Neuronal stem cell (in vitro differentiated cells): ENCODE data around the gene ENAM. TPM values are rescaled to one million over a fixed set of nuclear protein-coding genes. Genes with fewer than 3 reads are reported as not detected.

Experiments used
- DNase-seq: peaks from one replicate; pipeline ENCODE4 v3.0.0-alpha.2; 2013; ENCODE audit warnings: low spot score
- H2AFZ ChIP-seq: one replicate; pipeline ENCODE4 v1.6.1; 2013; ENCODE audit warnings: mild to moderate bottlenecking, low read length, inconsistent platforms
- H2AK5ac ChIP-seq: 2 replicates; pipeline ENCODE4 v1.6.1; 2013; ENCODE audit warnings: low read depth, mild to moderate bottlenecking, inconsistent platforms, low read length, moderate library complexity, mixed read lengths
- H2BK120ac ChIP-seq: 2 replicates; pipeline ENCODE4 v1.6.1; 2013; ENCODE audit warnings: low read depth, mild to moderate bottlenecking, inconsistent platforms, low read length, moderate library complexity, mixed read lengths
- H2BK12ac ChIP-seq: one replicate; pipeline ENCODE4 v1.6.1; 2013; ENCODE audit warnings: low read length, inconsistent platforms
- H2BK15ac ChIP-seq: 2 replicates; pipeline ENCODE4 v1.6.1; 2013; ENCODE audit warnings: mild to moderate bottlenecking, low read length, inconsistent platforms, mixed read lengths
- H2BK5ac ChIP-seq: one replicate; pipeline ENCODE4 v1.6.1; 2013; ENCODE audit warnings: inconsistent platforms, mild to moderate bottlenecking, low read length, moderate library complexity
- H3K14ac ChIP-seq: one replicate; pipeline ENCODE4 v1.6.1; 2013; ENCODE audit warnings: low read length, inconsistent platforms
- H3K18ac ChIP-seq: 2 replicates; pipeline ENCODE4 v1.6.1; 2013; ENCODE audit warnings: low read length, inconsistent platforms
- H3K23ac ChIP-seq: 2 replicates; pipeline ENCODE4 v1.6.1; 2013; ENCODE audit warnings: low read depth, mild to moderate bottlenecking, mixed read lengths, low read length, inconsistent platforms; ENCODE audit not compliant: poor library complexity
- H3K27ac ChIP-seq: replicated peaks from 3 replicates; pipeline ENCODE4 v1.5.1; 2013; ENCODE audit warnings: low read length, inconsistent platforms
- H3K27me3 ChIP-seq, 3 experiments: 2 replicates each; pipeline ENCODE4 v1.6.1; 2013; ENCODE audit warnings: low read length in 3 of 3, mild to moderate bottlenecking in 2 of 3, inconsistent platforms in 1 of 3, low read depth in 1 of 3, mixed read lengths in 1 of 3, moderate library complexity in 1 of 3; ENCODE audit not compliant: control insufficient read depth in 3 of 3, insufficient read depth in 3 of 3
- H3K36me3 ChIP-seq, 2 donors: replicated peaks in 1 of 2; 2 replicates each; pipeline ENCODE4 v1.6.1; 2013; ENCODE audit warnings: low read length in 2 of 2; ENCODE audit not compliant: control insufficient read depth in 2 of 2, insufficient read depth in 2 of 2
- H3K4ac ChIP-seq: 2 replicates; pipeline ENCODE4 v1.6.1; 2013; ENCODE audit warnings: inconsistent platforms, mild to moderate bottlenecking, low read length, moderate library complexity
- H3K4me1 ChIP-seq, 2 donors: 1 replicate in 1 of 2; 2 replicates in 1 of 2; pipeline ENCODE4 v1.6.1; 2013; ENCODE audit warnings: low read length in 2 of 2, low read depth in 1 of 2; ENCODE audit not compliant: control insufficient read depth in 2 of 2, insufficient read depth in 1 of 2
- H3K4me2 ChIP-seq: one replicate; pipeline ENCODE4 v1.6.1; 2013; ENCODE audit warnings: mild to moderate bottlenecking, low read length, inconsistent platforms; ENCODE audit not compliant: insufficient read depth, poor library complexity, severe bottlenecking
- H3K4me3 ChIP-seq, 2 donors: 2 replicates each; pipeline ENCODE4 v1.5.1; 2013; ENCODE audit warnings: low read length in 2 of 2, mild to moderate bottlenecking in 2 of 2, inconsistent platforms in 1 of 2, moderate library complexity in 1 of 2
- H3K79me1 ChIP-seq: one replicate; pipeline ENCODE4 v1.6.1; 2013; ENCODE audit warnings: low read depth, mild to moderate bottlenecking, inconsistent platforms, low read length, moderate library complexity
- H3K9ac ChIP-seq: one replicate; pipeline ENCODE4 v1.6.1; 2013; ENCODE audit warnings: mild to moderate bottlenecking, low read depth, low read length, inconsistent platforms; ENCODE audit not compliant: poor library complexity
- H3K9me3 ChIP-seq, 2 donors: replicated peaks in 1 of 2; 2 replicates each; pipeline versions ENCODE3 to v1.6.1; 2013; ENCODE audit warnings: low read length in 2 of 2, mild to moderate bottlenecking in 2 of 2, inconsistent platforms in 1 of 2, low read depth in 1 of 2, mixed read lengths in 1 of 2, moderate library complexity in 1 of 2; ENCODE audit not compliant: control insufficient read depth in 2 of 2, insufficient read depth in 1 of 2
- H4K8ac ChIP-seq: one replicate; pipeline ENCODE4 v1.6.1; 2013; ENCODE audit warnings: low read depth, mild to moderate bottlenecking, inconsistent platforms, low read length, moderate library complexity
- H4K91ac ChIP-seq: one replicate; pipeline ENCODE4 v1.6.1; 2013; ENCODE audit warnings: low read length, low read depth, mild to moderate bottlenecking, inconsistent platforms; ENCODE audit not compliant: poor library complexity
- WGBS, 2 donors: extraction: QIAGEN DNeasy Blood & Tissue Kit; methylation state at CpG; one replicate each; pipeline ENCODE4 v1.1.7; 2013; ENCODE audit warnings: missing lambda C conversion rate in 2 of 2, mixed read lengths in 1 of 2; ENCODE audit not compliant: insufficient read length in 2 of 2, insufficient replicate concordance in 1 of 2; ENCODE audit errors: extremely low coverage in 2 of 2; 5-methylcytosine and 5-hydroxymethylcytosine counted together
- polyA plus RNA-seq, 2 experiments: library from polyadenylated mRNA; stranded (reverse); fragments of 200-250 nt; gene quantifications; one replicate each; pipeline ENCODE4 v1.2.3, GENCODE V29; 2013

Gene ENAM, protein sequence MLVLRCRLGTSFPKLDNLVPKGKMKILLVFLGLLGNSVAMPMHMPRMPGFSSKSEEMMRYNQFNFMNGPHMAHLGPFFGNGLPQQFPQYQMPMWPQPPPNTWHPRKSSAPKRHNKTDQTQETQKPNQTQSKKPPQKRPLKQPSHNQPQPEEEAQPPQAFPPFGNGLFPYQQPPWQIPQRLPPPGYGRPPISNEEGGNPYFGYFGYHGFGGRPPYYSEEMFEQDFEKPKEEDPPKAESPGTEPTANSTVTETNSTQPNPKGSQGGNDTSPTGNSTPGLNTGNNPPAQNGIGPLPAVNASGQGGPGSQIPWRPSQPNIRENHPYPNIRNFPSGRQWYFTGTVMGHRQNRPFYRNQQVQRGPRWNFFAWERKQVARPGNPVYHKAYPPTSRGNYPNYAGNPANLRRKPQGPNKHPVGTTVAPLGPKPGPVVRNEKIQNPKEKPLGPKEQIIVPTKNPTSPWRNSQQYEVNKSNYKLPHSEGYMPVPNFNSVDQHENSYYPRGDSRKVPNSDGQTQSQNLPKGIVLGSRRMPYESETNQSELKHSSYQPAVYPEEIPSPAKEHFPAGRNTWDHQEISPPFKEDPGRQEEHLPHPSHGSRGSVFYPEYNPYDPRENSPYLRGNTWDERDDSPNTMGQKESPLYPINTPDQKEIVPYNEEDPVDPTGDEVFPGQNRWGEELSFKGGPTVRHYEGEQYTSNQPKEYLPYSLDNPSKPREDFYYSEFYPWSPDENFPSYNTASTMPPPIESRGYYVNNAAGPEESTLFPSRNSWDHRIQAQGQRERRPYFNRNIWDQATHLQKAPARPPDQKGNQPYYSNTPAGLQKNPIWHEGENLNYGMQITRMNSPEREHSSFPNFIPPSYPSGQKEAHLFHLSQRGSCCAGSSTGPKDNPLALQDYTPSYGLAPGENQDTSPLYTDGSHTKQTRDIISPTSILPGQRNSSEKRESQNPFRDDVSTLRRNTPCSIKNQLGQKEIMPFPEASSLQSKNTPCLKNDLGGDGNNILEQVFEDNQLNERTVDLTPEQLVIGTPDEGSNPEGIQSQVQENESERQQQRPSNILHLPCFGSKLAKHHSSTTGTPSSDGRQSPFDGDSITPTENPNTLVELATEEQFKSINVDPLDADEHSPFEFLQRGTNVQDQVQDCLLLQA
- polyA plus RNA-seq (2013, experiment 1 of 2): not detected
- polyA plus RNA-seq (2013, experiment 2 of 2): not detected

DNA sequence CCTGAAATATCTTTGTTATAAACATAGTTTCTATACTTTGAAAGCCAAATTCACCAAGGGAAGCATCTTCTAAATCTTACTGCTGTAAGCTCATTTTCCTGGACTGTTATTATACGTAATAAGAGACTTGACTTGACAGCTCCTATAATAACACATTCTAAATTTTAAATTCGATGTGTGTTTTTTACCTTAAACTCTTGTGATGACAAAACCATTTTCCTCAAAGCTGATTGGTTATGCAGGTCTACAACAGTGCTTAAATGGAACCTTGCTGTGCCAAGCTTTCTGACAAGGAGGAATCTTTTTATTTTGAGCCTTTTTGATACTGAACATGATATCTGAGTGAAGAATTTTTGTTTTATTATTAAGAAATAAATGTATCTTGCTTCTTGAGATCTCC, at the start of gene ENAM:
Gene ENAM (plus strand): TSS at position 301 of the 400 bp plus-strand sequence. CDS start 757 bp downstream, outside the sequence.
- no peak within 1 kb of the TSS for H3K9ac ChIP-seq
- H2BK120ac ChIP-seq: no peak within 1 kb of the TSS
- no peaks in the 10 kb centered on the region for H3K27me3 ChIP-seq
- no peaks in the 10 kb centered on the region for H3K79me1 ChIP-seq
- H3K4ac ChIP-seq: no peak within 1 kb of the TSS
- H3K23ac ChIP-seq: no peak within 1 kb of the TSS
- no peak within 1 kb of the TSS for H2BK12ac ChIP-seq
- H3K4me1 ChIP-seq: no peaks in the 10 kb centered on the region
- H3K27ac ChIP-seq: no peak within 1 kb of the TSS
- no peak within 1 kb of the TSS for H2AK5ac ChIP-seq
- H2BK5ac ChIP-seq: no peak within 1 kb of the TSS
- no peak within 1 kb of the TSS for H4K8ac ChIP-seq
- no peak within 1 kb of the TSS for H3K4me2 ChIP-seq
- no peak within 1 kb of the TSS for H2AFZ ChIP-seq
- no CpG with 5 or more reads among the region's 2 CpGs for WGBS, 2 donors
- H2BK15ac ChIP-seq: no peak within 1 kb of the TSS
- H3K14ac ChIP-seq: no peak within 1 kb of the TSS
- H3K18ac ChIP-seq: no peak within 1 kb of the TSS
- DNase-seq: no peak
- H3K36me3 ChIP-seq: no peaks in the 10 kb centered on the region
- H3K9me3 ChIP-seq: no peaks in the 10 kb centered on the region
- H3K4me3 ChIP-seq: no peak within 1 kb of the TSS
- no peak within 1 kb of the TSS for H4K91ac ChIP-seq

DNA sequence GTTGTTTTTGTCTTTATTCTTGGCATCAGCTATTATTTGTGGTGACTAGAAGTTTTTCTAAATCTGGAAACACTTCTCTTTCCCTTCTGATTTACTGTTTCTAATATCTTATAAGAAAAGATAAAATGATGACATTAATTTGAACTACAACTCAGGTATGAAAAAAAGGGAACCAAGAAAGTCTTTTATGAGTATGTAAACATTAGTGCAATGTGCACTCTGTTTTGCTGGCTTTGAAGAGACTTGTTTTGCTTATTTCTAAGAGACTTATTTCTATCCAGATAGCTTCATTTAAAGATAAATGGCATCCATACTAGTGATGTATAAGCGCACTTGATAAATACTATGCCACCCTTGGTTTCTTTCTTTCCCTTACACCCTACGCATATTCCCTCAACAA, 46.6 kb upstream of the ENAM start:
- no peak overlapping the region for H3K4me3 ChIP-seq
- no peak overlapping the region for H3K4me2 ChIP-seq
- no peak overlapping the region for H4K8ac ChIP-seq
- H3K23ac ChIP-seq: no peak overlapping the region
- H2BK5ac ChIP-seq: no peak overlapping the region
- H3K9ac ChIP-seq: no peak overlapping the region
- no peak overlapping the region for H4K91ac ChIP-seq
- H3K36me3 ChIP-seq: no peaks in the 10 kb centered on the region
- no peak for DNase-seq
- H3K14ac ChIP-seq: no peak overlapping the region
- H3K27ac ChIP-seq: no peak overlapping the region
- H2BK15ac ChIP-seq: no peak overlapping the region
- 100% methylated on average over 1 of the region's 2 CpGs; no CpG with 5 or more reads in 1 of the 2 donors for WGBS, 2 donors
- H3K79me1 ChIP-seq: no peaks in the 10 kb centered on the region
- no peak overlapping the region for H2AK5ac ChIP-seq
- no peak overlapping the region for H2BK12ac ChIP-seq
- H3K9me3 ChIP-seq: no peaks in the 10 kb centered on the region
- no peak overlapping the region for H3K18ac ChIP-seq
- H3K27me3 ChIP-seq: no peaks in the 10 kb centered on the region
- H2BK120ac ChIP-seq: no peak overlapping the region
- H2AFZ ChIP-seq: no peak overlapping the region
- H3K4ac ChIP-seq: no peak overlapping the region
- H3K4me1 ChIP-seq: no peaks in the 10 kb centered on the region

DNA sequence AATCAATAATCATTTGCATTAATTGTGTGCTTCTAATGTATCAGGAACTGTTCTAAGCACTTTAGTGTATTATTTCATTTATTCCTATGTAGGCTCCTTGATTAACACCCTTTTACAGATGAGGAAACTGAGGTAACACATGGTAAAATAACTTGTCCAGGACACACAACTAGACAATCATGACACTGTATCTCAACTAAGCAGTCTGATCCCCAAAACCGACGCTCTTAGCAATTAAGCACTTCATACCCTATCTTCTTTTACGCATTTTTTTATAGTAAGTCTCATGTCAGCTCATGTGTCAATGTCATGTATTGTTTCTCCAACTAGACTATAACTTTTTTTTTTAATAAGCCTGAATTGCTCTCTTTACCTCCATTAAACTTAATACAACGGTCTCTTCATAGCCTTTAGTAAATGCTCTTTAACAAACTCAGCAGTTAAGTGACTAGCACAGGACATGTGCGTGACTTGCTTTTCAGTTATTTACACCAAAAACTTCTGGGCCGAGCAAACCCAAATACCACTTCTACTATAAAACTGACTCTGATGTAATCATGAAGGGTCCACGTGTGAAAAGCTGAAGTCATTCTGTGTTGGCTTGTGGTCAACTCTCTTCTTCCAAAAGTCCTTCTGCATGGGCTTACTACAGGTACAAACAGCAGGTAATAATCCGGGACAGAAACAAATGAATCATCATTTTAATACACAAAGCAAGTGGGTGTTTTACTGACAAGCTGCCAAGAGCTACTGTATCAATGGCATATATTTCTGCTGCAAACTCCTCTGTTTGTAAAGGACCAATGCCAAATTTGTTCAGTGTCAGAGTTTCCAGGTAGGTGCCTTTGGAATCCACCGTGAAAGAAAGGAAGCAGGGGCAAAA, 44.4 kb upstream of the ENAM start:
- Histone ChIP-seq H2BK15ac (no peak overlapping the region), H2BK120ac (no peak overlapping the region), H2AFZ (no peak overlapping the region), H3K36me3 (no peaks in the 10 kb centered on the region), H3K18ac (no peak overlapping the region), H2BK5ac (no peak overlapping the region), H2BK12ac (no peak overlapping the region), H3K9me3 (no peaks in the 10 kb centered on the region), H3K14ac (no peak overlapping the region), H3K79me1 (no peaks in the 10 kb centered on the region), H3K4me2 (no peak overlapping the region), H3K4ac (no peak overlapping the region), H3K23ac (no peak overlapping the region), H3K27ac (no peak overlapping the region), H3K4me1 (no peaks in the 10 kb centered on the region), H4K91ac (no peak overlapping the region), H2AK5ac (no peak overlapping the region), H3K4me3 (no peak overlapping the region), H3K9ac (no peak overlapping the region), H3K27me3 (no peaks in the 10 kb centered on the region), H4K8ac (no peak overlapping the region)
- no peak for DNase-seq
- WGBS, 2 donors: no CpG with 5 or more reads among the region's 9 CpGs
